ENCODE data around the gene RAG2.
"Not testable (repeated sequence)": the region's sequence is repeated elsewhere in the genome, so short reads cannot be mapped to it uniquely, and the experiment has no call there.

RAG2 gene

GRCh38 chr11:36557991-36558390 lies 40.0 kb downstream of the RAG2 start:
- TF ChIP-seq SPI1 (IDR thresholded peaks at IDR 0.05; ENCODE audit: borderline replicate concordance, low read depth) (no peak), POLR2AphosphoS5 (IDR thresholded peaks at IDR 0.05; ENCODE audit: low read depth) (no peak), GABPA (IDR thresholded peaks at IDR 0.05; ENCODE audit: low read depth) (no peak), CTCF (IDR thresholded peaks at IDR 0.05; ENCODE audit: insufficient read depth, low read length) (no peak)
- TF ChIP-seq, protein P1, sequence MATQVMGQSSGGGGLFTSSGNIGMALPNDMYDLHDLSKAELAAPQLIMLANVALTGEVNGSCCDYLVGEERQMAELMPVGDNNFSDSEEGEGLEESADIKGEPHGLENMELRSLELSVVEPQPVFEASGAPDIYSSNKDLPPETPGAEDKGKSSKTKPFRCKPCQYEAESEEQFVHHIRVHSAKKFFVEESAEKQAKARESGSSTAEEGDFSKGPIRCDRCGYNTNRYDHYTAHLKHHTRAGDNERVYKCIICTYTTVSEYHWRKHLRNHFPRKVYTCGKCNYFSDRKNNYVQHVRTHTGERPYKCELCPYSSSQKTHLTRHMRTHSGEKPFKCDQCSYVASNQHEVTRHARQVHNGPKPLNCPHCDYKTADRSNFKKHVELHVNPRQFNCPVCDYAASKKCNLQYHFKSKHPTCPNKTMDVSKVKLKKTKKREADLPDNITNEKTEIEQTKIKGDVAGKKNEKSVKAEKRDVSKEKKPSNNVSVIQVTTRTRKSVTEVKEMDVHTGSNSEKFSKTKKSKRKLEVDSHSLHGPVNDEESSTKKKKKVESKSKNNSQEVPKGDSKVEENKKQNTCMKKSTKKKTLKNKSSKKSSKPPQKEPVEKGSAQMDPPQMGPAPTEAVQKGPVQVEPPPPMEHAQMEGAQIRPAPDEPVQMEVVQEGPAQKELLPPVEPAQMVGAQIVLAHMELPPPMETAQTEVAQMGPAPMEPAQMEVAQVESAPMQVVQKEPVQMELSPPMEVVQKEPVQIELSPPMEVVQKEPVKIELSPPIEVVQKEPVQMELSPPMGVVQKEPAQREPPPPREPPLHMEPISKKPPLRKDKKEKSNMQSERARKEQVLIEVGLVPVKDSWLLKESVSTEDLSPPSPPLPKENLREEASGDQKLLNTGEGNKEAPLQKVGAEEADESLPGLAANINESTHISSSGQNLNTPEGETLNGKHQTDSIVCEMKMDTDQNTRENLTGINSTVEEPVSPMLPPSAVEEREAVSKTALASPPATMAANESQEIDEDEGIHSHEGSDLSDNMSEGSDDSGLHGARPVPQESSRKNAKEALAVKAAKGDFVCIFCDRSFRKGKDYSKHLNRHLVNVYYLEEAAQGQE (IDR thresholded peaks at IDR 0.05; ENCODE audit: insufficient replicate concordance, low read depth) = no peak

GRCh38 chr11:36557390-36557789 lies 40.6 kb downstream of the RAG2 start:
- DNase-seq (ENCODE audit: low read depth in 1 of 2, low spot score in 1 of 2); H3K27ac ChIP-seq (replicated peaks); H3K4me3 ChIP-seq (replicated peaks; ENCODE audit: insufficient read depth, low read length); H3K27me3 ChIP-seq (ENCODE audit: insufficient read depth, poor library complexity, severe bottlenecking): not testable (repeated sequence)

More at GRCh38 chr11:36557991-36558390, 40.0 kb downstream of the RAG2 start:
- DNase-seq (ENCODE audit: low read depth in 1 of 2, low spot score in 1 of 2) = no peak
- Histone ChIP-seq H3K4me3 (replicated peaks; ENCODE audit: insufficient read depth, low read length) (no peak overlapping the region), H3K27me3 (ENCODE audit: insufficient read depth, poor library complexity, severe bottlenecking) (no peaks in the 10 kb centered on the region), H3K27ac (replicated peaks) (no peak overlapping the region)

DNA sequence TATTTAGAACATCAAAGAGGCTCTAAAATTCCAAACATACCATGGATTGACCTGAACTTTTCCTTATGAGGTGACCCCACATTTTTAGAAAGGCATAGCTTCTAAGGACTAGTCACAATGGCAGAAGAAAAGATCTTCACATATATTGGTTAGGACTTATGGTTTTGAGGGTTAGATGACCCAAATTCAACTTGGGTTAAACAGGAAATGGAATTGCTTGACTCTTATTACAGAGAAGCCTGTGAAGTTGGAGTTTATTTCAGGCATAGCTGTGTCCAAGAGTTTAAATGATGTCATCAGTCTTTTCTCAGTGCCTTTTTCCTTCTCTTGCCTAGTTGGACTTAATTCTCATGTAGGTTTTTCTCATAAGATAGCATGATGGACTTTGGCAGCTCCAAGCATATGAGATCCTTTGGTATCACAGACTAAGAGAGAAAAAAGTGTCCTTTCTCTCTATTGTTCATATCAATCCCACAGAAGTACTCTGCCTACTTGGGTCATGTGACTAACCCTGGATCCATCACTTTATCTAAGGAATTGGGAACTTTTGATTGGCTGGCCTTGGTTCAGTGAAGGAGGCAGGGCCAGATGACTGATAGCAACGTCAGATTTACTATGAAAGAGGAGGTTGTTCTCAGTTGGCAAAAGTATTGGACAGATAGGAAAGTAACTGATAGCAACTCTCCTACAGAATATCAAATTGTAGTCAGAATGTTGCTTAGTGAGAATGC lies 47.5 kb downstream of the RAG2 start:
- TF ChIP-seq CTCF (IDR thresholded peaks at IDR 0.05; ENCODE audit: insufficient read depth, low read length) (no peak), POLR2AphosphoS5 (IDR thresholded peaks at IDR 0.05; ENCODE audit: low read depth) (no peak), GABPA (IDR thresholded peaks at IDR 0.05; ENCODE audit: low read depth) (no peak), SPI1 (IDR thresholded peaks at IDR 0.05; ENCODE audit: borderline replicate concordance, low read depth) (no peak)
- TF ChIP-seq, protein P1 (IDR thresholded peaks at IDR 0.05; ENCODE audit: insufficient replicate concordance, low read depth) = no peak
- Histone ChIP-seq H3K4me3 (replicated peaks; ENCODE audit: insufficient read depth, low read length) (no peak overlapping the region), H3K27ac (replicated peaks) (no peak overlapping the region), H3K27me3 (ENCODE audit: insufficient read depth, poor library complexity, severe bottlenecking) (no peaks in the 10 kb centered on the region)
- DNase-seq (ENCODE audit: low read depth in 1 of 2, low spot score in 1 of 2) = no peak

All from HL-60 (cell line).